Measurements from ENCODE around the gene DENND4C.

The DENND4C gene

GRCh38 chr9:19270421-19270949 is 40.0 kb downstream of the DENND4C start:
- DNase-seq = no peak

- no peak for DNase-seq
Observed at GRCh38 chr9:19271081-19271480, 40.6 kb downstream of the DENND4C start.

GRCh38 chr9:19281801-19282200 is 51.3 kb downstream of the DENND4C start:
- no peak for DNase-seq

GRCh38 chr9:19283072-19283710 is 52.7 kb downstream of the DENND4C start:
- DNase-seq = no peak

- DNase-seq = no peak
Observed at GRCh38 chr9:19284729-19285128, 54.2 kb downstream of the DENND4C start.

GRCh38 chr9:19286634-19287188 is 56.2 kb downstream of the DENND4C start:
- DNase-seq = no peak

GRCh38 chr9:19288081-19288480 is 57.6 kb downstream of the DENND4C start:
- DNase-seq = no peak

GRCh38 chr9:19290103-19290502 is 59.6 kb downstream of the DENND4C start:
- no peak for DNase-seq

GRCh38 chr9:19294219-19294618 is 63.7 kb downstream of the DENND4C start:
- DNase-seq = no peak

- no peak for DNase-seq
Observed at GRCh38 chr9:19298436-19299000, 68.0 kb downstream of the DENND4C start.

GRCh38 chr9:19303216-19303615 is 72.7 kb downstream of the DENND4C start:
- no peak for DNase-seq

- DNase-seq = no peak
Observed at GRCh38 chr9:19306568-19306967, 76.1 kb downstream of the DENND4C start.

GRCh38 chr9:19310246-19310645 is 79.8 kb downstream of the DENND4C start:
- DNase-seq = no peak

GRCh38 chr9:19313573-19313972 is 83.1 kb downstream of the DENND4C start:
- no peak for DNase-seq

- no peak for DNase-seq
Observed at GRCh38 chr9:19320495-19320894, 90.0 kb downstream of the DENND4C start.

GRCh38 chr9:19331877-19332276 is 101.4 kb downstream of the DENND4C start:
- DNase-seq = no peak

GRCh38 chr9:19336166-19336565 is 105.7 kb downstream of the DENND4C start:
- no peak for DNase-seq

- no peak for DNase-seq
Observed at GRCh38 chr9:19342947-19343346, 112.5 kb downstream of the DENND4C start.

- DNase-seq = no peak
Observed at GRCh38 chr9:19358701-19359100, 128.2 kb downstream of the DENND4C start.

GRCh38 chr9:19369107-19369506 is 138.6 kb downstream of the DENND4C start:
- DNase-seq = no peak

- DNase-seq = no peak
Observed at GRCh38 chr9:19371942-19372341, 141.4 kb downstream of the DENND4C start.

GRCh38 chr9:19372567-19372966 is 142.1 kb downstream of the DENND4C start:
- DNase-seq = no peak

GRCh38 chr9:19373527-19373926 is 143.0 kb downstream of the DENND4C start:
- DNase-seq = peak; percentile 23 to 28

GRCh38 chr9:19375538-19375937 is 145.0 kb downstream of the DENND4C start:
- DNase-seq = no peak

- no peak for DNase-seq
Observed at GRCh38 chr9:19376931-19377330, 146.4 kb downstream of the DENND4C start.

Measured in NCI-H1930 (cell line).